NCI-H524 treated with DMSO at 0.1 percent for 48 hours (cell line): ENCODE measurements around the gene ENDOU.

Experiments
- DNase-seq: peaks from one replicate; lab custom pipeline; 2025; lab: John Stamatoyannopoulos, UW

ENDOU gene

GRCh38 chr12:47718531-47718930, 6.8 kb downstream of the ENDOU start:
- no peak for DNase-seq

GRCh38 chr12:47717443-47718193, 7.7 kb downstream of the ENDOU start:
- no peak for DNase-seq

GRCh38 chr12:47717046-47717442, 8.2 kb downstream of the ENDOU start:
- DNase-seq: no peak

- DNase-seq: no peak
These were observed 9.3 kb downstream of the ENDOU start for GRCh38 chr12:47715877-47716548.

GRCh38 chr12:47715393-47715876, 9.9 kb downstream of the ENDOU start:
- peak; percentile 24 for DNase-seq

- DNase-seq: no peak
These were observed 10.4 kb downstream of the ENDOU start for GRCh38 chr12:47714826-47715386.

- DNase-seq: no peak
These were observed 13.1 kb downstream of the ENDOU start for GRCh38 chr12:47712171-47712570.

GRCh38 chr12:47711448-47711847, 13.8 kb downstream of the ENDOU start:
- no peak for DNase-seq

GRCh38 chr12:47710278-47710677, 15.0 kb downstream of the ENDOU start:
- DNase-seq: no peak

- no peak for DNase-seq
These were observed 15.6 kb downstream of the ENDOU start for GRCh38 chr12:47709671-47710070.

GRCh38 chr12:47709237-47709636, 16.1 kb downstream of the ENDOU start:
- no peak for DNase-seq

- DNase-seq: no peak
These were observed 17.3 kb downstream of the ENDOU start for GRCh38 chr12:47707905-47708543.

GRCh38 chr12:47707355-47707754, 17.9 kb downstream of the ENDOU start:
- DNase-seq: no peak

- DNase-seq: peak; percentile 43
These were observed 19.5 kb downstream of the ENDOU start, which contains the start of gene RPAP3 for GRCh38 chr12:47705566-47706425. Gene RPAP3 (minus strand): TSS chr12:47706030. CDS start chr12:47702840, 3,190 bp downstream.

- DNase-seq: no peak
These were observed 20.1 kb downstream of the ENDOU start for GRCh38 chr12:47705229-47705565.

- DNase-seq: no peak
These were observed 20.6 kb downstream of the ENDOU start for GRCh38 chr12:47704719-47705118.

- DNase-seq: no peak
These were observed 25.0 kb downstream of the ENDOU start for GRCh38 chr12:47700263-47700662.

GRCh38 chr12:47698631-47699030, 26.7 kb downstream of the ENDOU start:
- DNase-seq: no peak

GRCh38 chr12:47698055-47698454, 27.2 kb downstream of the ENDOU start:
- DNase-seq: no peak

- no peak for DNase-seq
These were observed 36.1 kb downstream of the ENDOU start for GRCh38 chr12:47689215-47689614.

- no peak for DNase-seq
These were observed 37.7 kb downstream of the ENDOU start for GRCh38 chr12:47687636-47688035.
